DND-41 (cell line): ENCODE data around the gene TRIP12.
"Not testable (repeated sequence)": the region's sequence is repeated elsewhere in the genome, so short reads cannot be mapped to it uniquely, and the experiment has no call there.

Experiments used
- ATAC-seq: fragments of 200-7000 bp; cut with Tn5 transposase; 3 replicates; pipeline ENCODE4 v1.9.1; 2021; ENCODE audit warnings: low read depth; ENCODE audit not compliant: insufficient read depth
- DNase-seq: peaks from one replicate; pipeline ENCODE4 v3.0.0-alpha.2; 2020
- H2AFZ ChIP-seq: 2 replicates; pipeline ENCODE4 v1.6.0; 2012; ENCODE audit warnings: low read depth, low read length
- H3K27ac ChIP-seq: 2 replicates; pipeline ENCODE4 v1.5.1; 2012; ENCODE audit warnings: low read length, inconsistent platforms
- H3K27me3 ChIP-seq: fragments of 200-600 bp; sonication (generic); 2 replicates; pipeline ENCODE4 v1.6.0; 2012; ENCODE audit warnings: low read length, mild to moderate bottlenecking, inconsistent platforms; ENCODE audit not compliant: insufficient read depth, poor library complexity
- H3K36me3 ChIP-seq: 2 replicates; pipeline ENCODE4 v1.5.1; 2012; ENCODE audit warnings: low read length, inconsistent platforms; ENCODE audit not compliant: insufficient read depth
- H3K4me1 ChIP-seq: 2 replicates; pipeline ENCODE4 v1.5.1; 2012; ENCODE audit warnings: mild to moderate bottlenecking, low read length; ENCODE audit not compliant: insufficient read depth
- H3K4me2 ChIP-seq: 2 replicates; pipeline ENCODE4 v1.6.0; 2012; ENCODE audit warnings: mild to moderate bottlenecking, moderate library complexity, low read length, inconsistent platforms; ENCODE audit not compliant: insufficient read depth
- H3K4me3 ChIP-seq, 2 experiments: fragments of 200-600 bp in 1 of 2; shearing (Covaris generic) in 1 of 2; 2 replicates each; pipeline ENCODE4 v1.5.1; 2012 to 2016; ENCODE audit warnings: inconsistent platforms in 2 of 2, low read length in 2 of 2, mild to moderate bottlenecking in 2 of 2, low read depth in 1 of 2, moderate library complexity in 1 of 2
- H3K79me2 ChIP-seq: 2 replicates; pipeline ENCODE4 v1.6.0; 2012; ENCODE audit warnings: low read length, inconsistent platforms; ENCODE audit not compliant: insufficient read depth
- H3K9ac ChIP-seq: 2 replicates; pipeline ENCODE4 v1.6.0; 2012; ENCODE audit warnings: low read depth, mild to moderate bottlenecking, inconsistent platforms, low read length, moderate library complexity
- H3K9me3 ChIP-seq: 2 replicates; pipeline ENCODE4 v1.5.1; 2012; ENCODE audit warnings: low read length, moderate library complexity, mild to moderate bottlenecking, inconsistent platforms; ENCODE audit not compliant: insufficient read depth, severe bottlenecking
- H4K20me1 ChIP-seq: 2 replicates; pipeline ENCODE4 v1.6.0; 2012; ENCODE audit warnings: low read length; ENCODE audit not compliant: insufficient read depth
- CTCF ChIP-seq: IDR thresholded peaks from 2 replicates; pipeline ENCODE4 v1.5.1; 2012; ENCODE audit warnings: borderline replicate concordance, low read length, moderate library complexity, mild to moderate bottlenecking; ENCODE audit not compliant: poor library complexity, severe bottlenecking; ENCODE audit errors: extremely low read depth
- EZH2 ChIP-seq: IDR thresholded peaks from 3 replicates; pipeline ENCODE4 v1.6.1; 2012; ENCODE audit warnings: borderline replicate concordance, low read depth, mild to moderate bottlenecking, moderate library complexity, low read length, inconsistent platforms; ENCODE audit not compliant: severe bottlenecking

Gene TRIP12

GRCh38 chr2:229725716-229726574, 195.9 kb downstream of the TRIP12 start:
- no peak overlapping the region for H3K4me3 ChIP-seq
- H3K9me3 ChIP-seq, result no peaks in the 10 kb centered on the region
- no peaks in the 10 kb centered on the region for H3K4me1 ChIP-seq
- no peak overlapping the region for H3K9ac ChIP-seq
- H3K79me2 ChIP-seq, result no peaks in the 10 kb centered on the region
- peaks cover 3% of the 10 kb centered on the region for H3K27me3 ChIP-seq
- H2AFZ ChIP-seq, result no peak overlapping the region
- TF ChIP-seq CTCF (no peak), EZH2 (no peak)
- H3K36me3 ChIP-seq, result no peaks in the 10 kb centered on the region
- H3K4me2 ChIP-seq, result no peak overlapping the region
- no peaks in the 10 kb centered on the region for H4K20me1 ChIP-seq
- ATAC-seq (no peak), DNase-seq (no peak)
- no peak overlapping the region for H3K27ac ChIP-seq

- H3K9me3 ChIP-seq, H3K79me2 ChIP-seq, H3K27me3 ChIP-seq, H2AFZ ChIP-seq, H3K4me1 ChIP-seq, H3K27ac ChIP-seq, H3K4me2 ChIP-seq, H3K36me3 ChIP-seq, DNase-seq, H4K20me1 ChIP-seq, H3K9ac ChIP-seq, ATAC-seq, H3K4me3 ChIP-seq: not testable (repeated sequence)
These were observed 198.6 kb downstream of the TRIP12 start for GRCh38 chr2:229723192-229723591.

- H3K27ac ChIP-seq, result no peak overlapping the region
These were observed 201.7 kb downstream of the TRIP12 start for GRCh38 chr2:229719926-229720647.

More at GRCh38 chr2:229719926-229720647, 201.7 kb downstream of the TRIP12 start:
- H3K4me3 ChIP-seq, result no peak overlapping the region
- H3K36me3 ChIP-seq, result no peaks in the 10 kb centered on the region
- no peak overlapping the region for H3K4me2 ChIP-seq
- no peak overlapping the region for H3K9ac ChIP-seq
- no peak for DNase-seq
- H3K4me1 ChIP-seq, result no peaks in the 10 kb centered on the region
- H3K9me3 ChIP-seq, result no peaks in the 10 kb centered on the region
- no peak overlapping the region for H2AFZ ChIP-seq
- TF ChIP-seq EZH2 (no peak), CTCF (no peak)
- ATAC-seq, result no peak
- no peaks in the 10 kb centered on the region for H3K79me2 ChIP-seq
- peaks cover 7% of the 10 kb centered on the region for H3K27me3 ChIP-seq
- no peaks in the 10 kb centered on the region for H4K20me1 ChIP-seq
